Glutamatergic neuron (in vitro differentiated cells): Measurements from ENCODE around the gene DCAF12. TPM values are rescaled to one million over a fixed set of nuclear protein-coding genes. Genes with fewer than 3 reads are reported as not detected.
"Not testable (repeated sequence)": the region's sequence is repeated elsewhere in the genome, so short reads cannot be mapped to it uniquely, and the experiment has no call there.

Experiments
- DNase-seq: peaks from one replicate; pipeline ENCODE4 v3.0.0; 2022
- H3K27ac Mint-ChIP-seq: one replicate; pipeline ENCODE4 v1.8.0; 2020; ENCODE audit warnings: mild to moderate bottlenecking, mixed read lengths, inconsistent platforms; ENCODE audit not compliant: unreplicated experiment
- H3K27me3 Mint-ChIP-seq: one replicate; pipeline ENCODE4 v1.8.0; 2020; ENCODE audit warnings: mild to moderate bottlenecking, moderate library complexity, mixed read lengths, inconsistent platforms; ENCODE audit not compliant: unreplicated experiment
- H3K36me3 Mint-ChIP-seq: one replicate; pipeline ENCODE4 v1.8.0; 2020; ENCODE audit warnings: mild to moderate bottlenecking, mixed read lengths, inconsistent platforms; ENCODE audit not compliant: unreplicated experiment
- H3K4me1 Mint-ChIP-seq: one replicate; pipeline ENCODE4 v1.8.0; 2020; ENCODE audit warnings: mild to moderate bottlenecking, low read depth, mixed read lengths, inconsistent platforms; ENCODE audit not compliant: unreplicated experiment
- H3K4me3 Mint-ChIP-seq: one replicate; pipeline ENCODE4 v1.8.0; 2020; ENCODE audit warnings: mild to moderate bottlenecking, mixed read lengths, inconsistent platforms; ENCODE audit not compliant: unreplicated experiment
- H3K9me3 Mint-ChIP-seq: one replicate; pipeline ENCODE4 v1.8.0; 2020; ENCODE audit warnings: mild to moderate bottlenecking, moderate library complexity, mixed read lengths, inconsistent platforms; ENCODE audit not compliant: unreplicated experiment
- total RNA-seq: library from RNA; stranded (reverse); fragmentation: NEBNext Ultra II Directional; extraction: Animal tissue kit (Norgen Biotek cat#: 25700); gene quantifications from one replicate; pipeline ENCODE4 v1.2.1, GENCODE V29; 2021; ENCODE audit not compliant: unreplicated experiment
- TF ChIP-seq, protein P1 (sequence below): fragments of 200-600 bp; sonication (generic); IDR thresholded peaks from one replicate; pipeline ENCODE4 v1.5.0; 2021; ENCODE audit not compliant: partially characterized antibody, unreplicated experiment

DCAF12 gene
- total RNA-seq, 1 donor from 2014 or later: 37.9 TPM

DNA sequence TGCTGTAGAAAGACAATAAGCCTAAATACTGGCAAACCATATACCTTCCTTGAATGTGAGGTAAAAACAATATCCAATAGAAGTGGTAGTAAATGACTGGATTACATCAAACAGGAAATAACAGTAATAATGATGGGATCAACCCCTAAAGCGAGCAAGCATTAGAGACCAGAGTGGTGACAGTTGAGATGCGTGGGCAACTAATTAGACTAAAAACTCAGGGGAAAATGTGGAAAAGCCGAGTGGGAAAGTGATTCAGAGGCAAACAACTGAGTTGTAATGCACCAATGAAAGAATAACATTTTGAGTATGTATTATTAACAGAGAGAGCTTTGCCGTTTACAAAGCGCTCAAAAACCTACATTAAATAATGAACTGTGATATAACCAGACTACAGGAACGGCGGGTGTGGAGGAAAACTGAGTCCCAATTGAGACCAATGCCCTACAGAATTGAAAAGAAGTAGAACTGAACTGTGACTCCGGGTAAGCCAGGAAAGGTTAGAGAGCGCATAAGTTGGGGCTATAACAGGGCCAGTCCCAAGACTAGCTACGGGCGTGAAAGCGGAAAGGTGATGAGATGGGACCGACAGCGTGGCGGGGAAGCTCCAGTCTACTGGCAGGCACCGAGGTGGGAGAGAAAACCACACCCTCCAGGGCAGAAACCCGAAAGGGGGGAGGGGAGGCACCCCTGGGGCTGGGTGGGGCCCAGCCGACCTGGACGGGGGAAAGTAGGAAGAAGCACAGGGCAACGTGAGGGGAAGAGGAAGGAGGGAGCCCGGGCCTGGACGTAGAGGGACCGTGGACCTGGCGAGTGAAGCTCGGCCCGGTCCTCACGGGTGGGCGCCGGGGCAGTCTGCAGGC is 78.4 kb downstream of the DCAF12 start:
- TF ChIP-seq, protein P1, sequence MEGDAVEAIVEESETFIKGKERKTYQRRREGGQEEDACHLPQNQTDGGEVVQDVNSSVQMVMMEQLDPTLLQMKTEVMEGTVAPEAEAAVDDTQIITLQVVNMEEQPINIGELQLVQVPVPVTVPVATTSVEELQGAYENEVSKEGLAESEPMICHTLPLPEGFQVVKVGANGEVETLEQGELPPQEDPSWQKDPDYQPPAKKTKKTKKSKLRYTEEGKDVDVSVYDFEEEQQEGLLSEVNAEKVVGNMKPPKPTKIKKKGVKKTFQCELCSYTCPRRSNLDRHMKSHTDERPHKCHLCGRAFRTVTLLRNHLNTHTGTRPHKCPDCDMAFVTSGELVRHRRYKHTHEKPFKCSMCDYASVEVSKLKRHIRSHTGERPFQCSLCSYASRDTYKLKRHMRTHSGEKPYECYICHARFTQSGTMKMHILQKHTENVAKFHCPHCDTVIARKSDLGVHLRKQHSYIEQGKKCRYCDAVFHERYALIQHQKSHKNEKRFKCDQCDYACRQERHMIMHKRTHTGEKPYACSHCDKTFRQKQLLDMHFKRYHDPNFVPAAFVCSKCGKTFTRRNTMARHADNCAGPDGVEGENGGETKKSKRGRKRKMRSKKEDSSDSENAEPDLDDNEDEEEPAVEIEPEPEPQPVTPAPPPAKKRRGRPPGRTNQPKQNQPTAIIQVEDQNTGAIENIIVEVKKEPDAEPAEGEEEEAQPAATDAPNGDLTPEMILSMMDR: no peak
- H3K27me3 Mint-ChIP-seq: peaks cover 14% of the 10 kb centered on the region
- peaks cover 5% of the 10 kb centered on the region for H3K36me3 Mint-ChIP-seq
- H3K4me3 Mint-ChIP-seq: peak overlapping the region; percentile 100
- H3K4me1 Mint-ChIP-seq: peaks cover 18% of the 10 kb centered on the region
- peak overlapping the region; percentile 100 for H3K27ac Mint-ChIP-seq
- peaks cover 12% of the 10 kb centered on the region for H3K9me3 Mint-ChIP-seq
- peak; percentile 56 for DNase-seq

GRCh38 chr9:34046784-34047379 is 79.6 kb downstream of the DCAF12 start:
- Mint-ChIP-seq H3K4me3 (peak overlapping the region; percentile 100), H3K36me3 (peaks cover 5% of the 10 kb centered on the region), H3K27ac (peak overlapping the region; percentile 40), H3K27me3 (peaks cover 14% of the 10 kb centered on the region), H3K4me1 (peaks cover 18% of the 10 kb centered on the region), H3K9me3 (peaks cover 12% of the 10 kb centered on the region)
- TF ChIP-seq, protein P1: no peak
- no peak for DNase-seq

DNA sequence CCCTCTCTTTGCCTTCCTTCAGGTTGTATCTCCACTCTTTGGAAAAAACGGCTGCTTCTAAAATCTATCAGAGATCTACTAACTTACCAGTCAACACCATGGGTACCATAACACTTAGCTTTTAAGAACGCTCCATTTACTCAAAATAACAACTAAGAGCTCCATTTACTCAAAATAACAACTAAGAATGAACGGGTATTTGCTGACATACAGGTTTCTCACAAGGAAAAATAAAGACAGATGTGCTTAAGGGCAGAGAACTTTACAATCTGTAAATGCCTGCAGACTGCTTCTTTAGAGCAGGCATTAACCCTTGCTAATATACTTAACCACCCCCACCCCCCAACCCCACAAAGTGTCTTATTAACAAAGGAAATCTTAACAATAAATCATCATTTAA is 80.6 kb downstream of the DCAF12 start:
- Mint-ChIP-seq H3K4me1 (peaks cover 18% of the 10 kb centered on the region), H3K27me3 (peaks cover 11% of the 10 kb centered on the region), H3K27ac (no peak overlapping the region), H3K9me3 (peaks cover 13% of the 10 kb centered on the region), H3K4me3 (peak overlapping the region; percentile 41), H3K36me3 (peaks cover 5% of the 10 kb centered on the region)
- TF ChIP-seq, protein P1: no peak
- DNase-seq: no peak

DNA sequence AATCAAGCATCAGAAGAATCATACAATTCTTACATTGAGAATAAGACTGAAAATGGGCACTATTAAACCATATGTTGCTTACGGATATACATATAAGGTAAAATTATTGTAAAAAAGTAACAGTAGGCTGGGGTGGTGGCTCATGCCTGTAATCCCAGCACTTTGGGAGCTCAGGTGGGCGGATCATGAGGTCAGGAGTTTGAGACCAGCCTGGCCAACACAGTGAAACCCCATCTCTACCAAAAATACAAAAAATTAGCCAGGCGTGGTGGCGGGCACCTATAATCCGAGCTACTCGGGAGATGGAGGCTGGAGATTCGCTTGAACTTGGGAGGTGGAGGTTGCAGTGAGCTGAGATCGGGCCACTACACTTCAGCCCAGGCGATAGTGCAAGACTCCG is 84.4 kb downstream of the DCAF12 start:
- H3K27me3 Mint-ChIP-seq, DNase-seq, H3K9me3 Mint-ChIP-seq, H3K4me1 Mint-ChIP-seq, H3K36me3 Mint-ChIP-seq, H3K27ac Mint-ChIP-seq, H3K4me3 Mint-ChIP-seq: not testable (repeated sequence)

DNA sequence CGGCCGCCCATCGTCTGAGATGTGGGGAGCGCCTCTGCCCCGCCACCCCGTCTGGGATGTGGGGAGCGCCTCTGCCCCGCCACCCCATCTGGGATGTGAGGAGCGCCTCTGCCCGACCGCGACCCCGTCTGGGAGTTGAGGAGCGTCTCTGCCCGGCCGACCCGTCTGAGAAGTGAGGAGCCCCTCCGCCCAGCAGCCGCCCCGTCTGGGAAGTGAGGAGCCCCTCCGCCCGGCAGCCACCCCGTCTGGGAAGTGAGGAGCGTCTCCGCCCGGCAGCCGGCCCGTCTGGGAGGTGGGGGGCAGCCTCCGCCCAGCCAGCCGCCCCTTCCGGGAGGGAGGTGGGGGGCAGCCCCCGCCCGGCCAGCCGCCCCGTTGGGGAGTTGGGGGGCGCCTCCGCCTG is 87.6 kb downstream of the DCAF12 start:
- peak; percentile 21 for DNase-seq
- not testable (repeated sequence) for H3K9me3 Mint-ChIP-seq, H3K4me3 Mint-ChIP-seq, H3K4me1 Mint-ChIP-seq, H3K27me3 Mint-ChIP-seq, H3K27ac Mint-ChIP-seq, H3K36me3 Mint-ChIP-seq

DNA sequence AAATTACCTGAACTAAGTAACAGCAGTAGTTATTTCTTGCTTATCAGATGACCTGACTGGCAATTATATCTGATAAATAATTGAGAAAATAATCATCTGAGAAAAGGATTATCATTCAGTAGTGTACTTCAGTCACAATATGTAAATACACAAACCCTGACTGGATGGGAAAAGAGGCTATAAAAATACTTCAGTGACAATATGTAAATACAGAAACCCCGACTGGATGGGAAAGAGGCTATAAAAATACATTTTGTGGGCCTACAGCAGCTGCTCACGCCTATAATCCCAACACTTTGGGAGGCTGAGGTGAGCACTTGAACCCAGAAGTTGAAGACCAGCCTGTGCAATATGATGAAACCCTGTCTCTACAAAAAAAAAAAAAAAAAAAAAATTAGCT is 88.9 kb downstream of the DCAF12 start:
- DNase-seq: no peak
- Mint-ChIP-seq H3K27ac (no peak overlapping the region), H3K36me3 (peaks cover 4% of the 10 kb centered on the region), H3K4me3 (no peak overlapping the region), H3K27me3 (no peaks in the 10 kb centered on the region), H3K4me1 (no peaks in the 10 kb centered on the region), H3K9me3 (peaks cover 4% of the 10 kb centered on the region)
- TF ChIP-seq, protein P1: no peak
